H9 (cell line): ENCODE data around the gene CCDC81. TPM values are rescaled to one million over a fixed set of nuclear protein-coding genes. Genes with fewer than 3 reads are reported as not detected.

Experiments used
- DNase-seq: peaks from one replicate; pipeline ENCODE4 v3.0.0-alpha.2; 2017
- H2AFZ ChIP-seq: one replicate; pipeline ENCODE4 v1.6.1; 2013; ENCODE audit warnings: mild to moderate bottlenecking, low read length, control low read depth, moderate library complexity
- H2AK5ac ChIP-seq: 2 replicates; pipeline ENCODE4 v1.6.1; 2013; ENCODE audit warnings: low read length, control low read depth, mixed read lengths; ENCODE audit not compliant: insufficient read length
- H2BK120ac ChIP-seq: one replicate; pipeline ENCODE4 v1.6.1; 2013; ENCODE audit warnings: low read depth, mild to moderate bottlenecking, low read length, control low read depth, inconsistent platforms; ENCODE audit not compliant: poor library complexity, severe bottlenecking
- H2BK12ac ChIP-seq: 2 replicates; pipeline ENCODE4 v1.6.1; 2013; ENCODE audit warnings: low read length, control low read depth, mixed read lengths, low read depth; ENCODE audit not compliant: insufficient read length
- H2BK15ac ChIP-seq: 2 replicates; pipeline ENCODE4 v1.6.1; 2013; ENCODE audit warnings: low read depth, low read length, control low read depth
- H2BK20ac ChIP-seq: one replicate; pipeline ENCODE4 v1.6.1; 2013; ENCODE audit warnings: low read depth, mild to moderate bottlenecking, low read length, control low read depth, inconsistent platforms; ENCODE audit not compliant: poor library complexity, severe bottlenecking
- H2BK5ac ChIP-seq: 2 replicates; pipeline ENCODE4 v1.6.1; 2013; ENCODE audit warnings: low read length, control low read depth, mixed read lengths; ENCODE audit not compliant: insufficient read length
- H3K14ac ChIP-seq: 2 replicates; pipeline ENCODE4 v1.6.1; 2013; ENCODE audit warnings: low read length, control low read depth; ENCODE audit not compliant: insufficient read depth
- H3K18ac ChIP-seq: 2 replicates; pipeline ENCODE4 v1.6.1; 2013; ENCODE audit warnings: low read depth, mild to moderate bottlenecking, mixed read lengths, low read length, control low read depth; ENCODE audit not compliant: insufficient read length
- H3K23ac ChIP-seq: 2 replicates; pipeline ENCODE4 v1.6.1; 2013; ENCODE audit warnings: low read length, control low read depth, mixed read lengths, low read depth; ENCODE audit not compliant: insufficient read length
- H3K23me2 ChIP-seq: 2 replicates; pipeline ENCODE4 v1.6.1; 2013; ENCODE audit warnings: low read depth, mild to moderate bottlenecking, mixed read lengths, low read length, control low read depth; ENCODE audit not compliant: insufficient read length, poor library complexity, severe bottlenecking
- H3K27ac ChIP-seq: 2 replicates; pipeline ENCODE4 v1.5.1; 2013; ENCODE audit warnings: low read length, control low read depth, mixed read lengths, low read depth; ENCODE audit not compliant: insufficient read length
- H3K27me3 ChIP-seq: 2 replicates; pipeline ENCODE4 v1.6.1; 2013; ENCODE audit warnings: low read length, control low read depth, inconsistent platforms; ENCODE audit not compliant: insufficient read depth
- H3K4ac ChIP-seq: 2 replicates; pipeline ENCODE4 v1.6.1; 2013; ENCODE audit warnings: low read depth, mild to moderate bottlenecking, control low read depth, inconsistent platforms, low read length, moderate library complexity
- H3K4me1 ChIP-seq: 2 replicates; pipeline ENCODE4 v1.6.1; 2013; ENCODE audit warnings: low read length, control low read depth, inconsistent platforms; ENCODE audit not compliant: insufficient read depth
- H3K4me2 ChIP-seq: 2 replicates; pipeline ENCODE4 v1.6.1; 2013; ENCODE audit warnings: low read length, control low read depth, mixed read lengths; ENCODE audit not compliant: insufficient read length, insufficient read depth
- H3K56ac ChIP-seq: 2 replicates; pipeline ENCODE4 v1.6.1; 2013; ENCODE audit warnings: low read depth, mild to moderate bottlenecking, mixed read lengths, low read length, control low read depth; ENCODE audit not compliant: insufficient read length
- H3K79me1 ChIP-seq: 2 replicates; pipeline ENCODE4 v1.6.1; 2013; ENCODE audit warnings: low read depth, mild to moderate bottlenecking, moderate library complexity, low read length, control low read depth, inconsistent platforms; ENCODE audit not compliant: insufficient read depth, poor library complexity, severe bottlenecking
- H3K79me2 ChIP-seq: 2 replicates; pipeline ENCODE4 v1.6.1; 2013; ENCODE audit warnings: low read length, control low read depth, inconsistent platforms; ENCODE audit not compliant: insufficient read depth
- H3K9ac ChIP-seq: 2 replicates; pipeline ENCODE4 v1.6.1; 2013; ENCODE audit warnings: low read length, control low read depth, mixed read lengths; ENCODE audit not compliant: insufficient read length; ENCODE audit errors: extremely low read depth
- H3K9me3 ChIP-seq: one replicate; pipeline ENCODE4 v1.6.1; 2013; ENCODE audit warnings: low read depth, low read length, inconsistent platforms; ENCODE audit not compliant: control insufficient read depth
- H3T11ph ChIP-seq: one replicate; pipeline ENCODE4 v1.6.1; 2013; ENCODE audit warnings: mild to moderate bottlenecking, low read length, control low read depth, inconsistent platforms
- H4K20me1 ChIP-seq: one replicate; pipeline ENCODE4 v1.6.1; 2013; ENCODE audit not compliant: control insufficient read depth, insufficient read length, insufficient read depth
- H4K5ac ChIP-seq: 2 replicates; pipeline ENCODE4 v1.6.1; 2013; ENCODE audit warnings: low read depth, mild to moderate bottlenecking, mixed read lengths, low read length, control low read depth; ENCODE audit not compliant: insufficient read length
- H4K8ac ChIP-seq: replicated peaks from 2 replicates; pipeline ENCODE4 v1.6.1; 2013; ENCODE audit warnings: low read length, control low read depth, mixed read lengths, low read depth; ENCODE audit not compliant: insufficient read length
- H4K91ac ChIP-seq: 2 replicates; pipeline ENCODE4 v1.6.1; 2013; ENCODE audit warnings: low read depth, mild to moderate bottlenecking, moderate library complexity, mixed read lengths, low read length, control low read depth; ENCODE audit not compliant: insufficient read length
- H3K27ac Mint-ChIP-seq, 3 experiments: 2 replicates in 2 of 3; 3 replicates in 1 of 3; pipeline ENCODE4 v1.8.0; 2020 to 2021; ENCODE audit warnings: mixed read lengths in 3 of 3, mild to moderate bottlenecking in 1 of 3, moderate library complexity in 1 of 3
- H3K27me3 Mint-ChIP-seq: 2 replicates; pipeline ENCODE4 v1.8.0; 2021; ENCODE audit warnings: low read depth, mild to moderate bottlenecking, moderate library complexity, mixed read lengths
- H3K36me3 Mint-ChIP-seq, 3 experiments: 2 replicates in 2 of 3; 3 replicates in 1 of 3; pipeline ENCODE4 v1.8.0; 2020 to 2021; ENCODE audit warnings: low read depth in 3 of 3, mixed read lengths in 3 of 3; ENCODE audit not compliant: insufficient read depth in 1 of 3
- H3K4me1 Mint-ChIP-seq, 2 experiments: 2 replicates each; pipeline ENCODE4 v1.8.0; 2020; ENCODE audit warnings: mixed read lengths in 2 of 2
- H3K4me3 Mint-ChIP-seq, 2 experiments: 2 replicates in 1 of 2; 3 replicates in 1 of 2; pipeline ENCODE4 v1.8.0; 2020 to 2021; ENCODE audit warnings: mild to moderate bottlenecking in 2 of 2, mixed read lengths in 2 of 2, moderate library complexity in 1 of 2
- H3K9me3 Mint-ChIP-seq, 2 experiments: 2 replicates in 1 of 2; 3 replicates in 1 of 2; pipeline ENCODE4 v1.8.0; 2020; ENCODE audit warnings: mild to moderate bottlenecking in 2 of 2, mixed read lengths in 2 of 2, moderate library complexity in 1 of 2
- CTCF ChIP-seq: fragments of 200-600 bp; sonication (generic); conservative IDR thresholded peaks from 3 replicates; pipeline ENCODE4 v1.8.0; 2021; ENCODE audit warnings: antibody characterized with exemption, mild to moderate bottlenecking
- WGBS: extraction: QIAGEN DNeasy Blood & Tissue Kit; methylation state at CpG from one replicate; pipeline ENCODE4 v1.1.7; 2013; ENCODE audit warnings: missing lambda C conversion rate, low lambda C conversion rate, mixed read lengths; ENCODE audit not compliant: insufficient read length; ENCODE audit errors: extremely low coverage; 5-methylcytosine and 5-hydroxymethylcytosine counted together
- total RNA-seq: library from RNA; stranded (reverse); gene quantifications from 2 replicates; pipeline ENCODE4 v1.2.1, GENCODE V29; 2021

The CCDC81 gene
- total RNA-seq, 1 experiment from 2014 or later, result 0.52 TPM

- no peak overlapping the region for H2BK5ac ChIP-seq
- Mint-ChIP-seq H3K4me1 (peaks cover 15 to 17% of the 10 kb centered on the region in 2 experiments), H3K36me3 (no peaks in the 10 kb centered on the region), H3K27me3 (no peaks in the 10 kb centered on the region), H3K4me3 (no peak overlapping the region), H3K27ac (no peak overlapping the region), H3K9me3 (no peaks in the 10 kb centered on the region)
- no peak overlapping the region for H4K5ac ChIP-seq
- DNase-seq, result no peak
- H3K14ac ChIP-seq, result no peak overlapping the region
- H2AFZ ChIP-seq, result no peak overlapping the region
- H4K8ac ChIP-seq, result no peak overlapping the region
- H2BK20ac ChIP-seq, result no peak overlapping the region
- no peaks in the 10 kb centered on the region for H3K9me3 ChIP-seq
- H3T11ph ChIP-seq, result no peak overlapping the region
- WGBS, result no CpG with 5 or more reads among the region's 3 CpGs
- no peaks in the 10 kb centered on the region for H4K20me1 ChIP-seq
- H2BK15ac ChIP-seq, result no peak overlapping the region
- H3K79me2 ChIP-seq, result no peaks in the 10 kb centered on the region
- H3K9ac ChIP-seq, result no peak overlapping the region
- no peak overlapping the region for H3K27ac ChIP-seq
- no peaks in the 10 kb centered on the region for H3K79me1 ChIP-seq
- no peak overlapping the region for H3K4me2 ChIP-seq
- no peak for TF ChIP-seq CTCF
- no peaks in the 10 kb centered on the region for H3K23me2 ChIP-seq
- no peak overlapping the region for H3K56ac ChIP-seq
- H3K4ac ChIP-seq, result no peak overlapping the region
- no peak overlapping the region for H3K23ac ChIP-seq
- H3K4me1 ChIP-seq, result peaks cover 3% of the 10 kb centered on the region; the same call in 1 of the 2 replicates
- no peak overlapping the region for H2AK5ac ChIP-seq
- no peak overlapping the region for H4K91ac ChIP-seq
- no peak overlapping the region for H3K18ac ChIP-seq
- H2BK120ac ChIP-seq, result no peak overlapping the region
- H2BK12ac ChIP-seq, result no peak overlapping the region
- no peaks in the 10 kb centered on the region for H3K27me3 ChIP-seq
Measured at GRCh38 chr11:86390487-86390886, 15.8 kb downstream of the CCDC81 start.
